Breast epithelium (tissue), 3 donors: ENCODE measurements around the gene IKBKG.

Experiments
- CTCF ChIP-seq, 3 donors: fragments of 450-650 bp; IDR thresholded peaks; one replicate each; pipeline ENCODE4 v1.5.1; 2016 to 2017; ENCODE audit warnings: antibody characterized with exemption in 3 of 3, mild to moderate bottlenecking in 3 of 3, moderate library complexity in 3 of 3
- POLR2A ChIP-seq: fragments of 450-650 bp; IDR thresholded peaks from one replicate; pipeline ENCODE4 v1.6.1; 2016; ENCODE audit warnings: antibody characterized with exemption, mild to moderate bottlenecking, moderate library complexity

GRCh38 chrX:154502098-154502497 is 45.3 kb upstream of the IKBKG start:
- no peak for TF ChIP-seq POLR2A
- TF ChIP-seq CTCF (IDR thresholded peaks at IDR 0.05): no peak
